Smooth muscle cell (in vitro differentiated cells): Measurements from ENCODE around the gene ADAMTS9. TPM values are rescaled to one million over a fixed set of nuclear protein-coding genes. Genes with fewer than 3 reads are reported as not detected.

Source experiments
- DNase-seq: peaks from one replicate; lab custom pipeline; 2025; ENCODE audit not compliant: unreplicated experiment; lab: John Stamatoyannopoulos, UW
- H2AFZ ChIP-seq: fragments of 200-600 bp; sonication (generic); 2 replicates; pipeline ENCODE4 v1.6.0; 2016; ENCODE audit warnings: antibody characterized with exemption, low read depth, mild to moderate bottlenecking
- H3F3A ChIP-seq: fragments of 200-600 bp; sonication (generic); 2 replicates; pipeline ENCODE4 v1.6.0; 2017; ENCODE audit warnings: antibody characterized with exemption, low read depth
- H3K27ac ChIP-seq: fragments of 200-600 bp; sonication (generic); 2 replicates; pipeline ENCODE4 v1.5.1; 2016; ENCODE audit warnings: low read depth, mild to moderate bottlenecking
- H3K27me3 ChIP-seq: fragments of 200-600 bp; sonication (generic); 2 replicates; pipeline ENCODE4 v1.6.1; 2016; ENCODE audit warnings: low read depth, mild to moderate bottlenecking
- H3K36me3 ChIP-seq: fragments of 200-600 bp; sonication (generic); 2 replicates; pipeline ENCODE4 v1.5.1; 2016; ENCODE audit warnings: low read depth
- H3K4me1 ChIP-seq: fragments of 200-600 bp; sonication (generic); 2 replicates; pipeline ENCODE4 v1.5.1; 2016; ENCODE audit warnings: low read depth
- H3K4me2 ChIP-seq: fragments of 200-600 bp; sonication (generic); 2 replicates; pipeline ENCODE4 v1.6.0; 2016; ENCODE audit warnings: mild to moderate bottlenecking
- H3K4me3 ChIP-seq: fragments of 200-600 bp; sonication (generic); 2 replicates; pipeline ENCODE4 v1.5.1; 2016; ENCODE audit warnings: mild to moderate bottlenecking
- H3K79me2 ChIP-seq: fragments of 200-600 bp; sonication (generic); 2 replicates; pipeline ENCODE4 v1.6.0; 2016; ENCODE audit warnings: low read depth, mild to moderate bottlenecking
- H3K9ac ChIP-seq: fragments of 200-600 bp; sonication (generic); 2 replicates; pipeline ENCODE4 v1.6.0; 2016; ENCODE audit warnings: low read depth
- H3K9me3 ChIP-seq: fragments of 200-600 bp; sonication (generic); replicated peaks from 2 replicates; pipeline ENCODE4 v1.5.1; 2016; ENCODE audit warnings: low read depth
- H4K20me1 ChIP-seq: fragments of 200-600 bp; sonication (generic); 2 replicates; pipeline ENCODE4 v1.6.0; 2016; ENCODE audit warnings: low read depth
- WGBS: methylation state at CpG from one replicate; pipeline ENCODE4 v1.1.7; 2016; ENCODE audit warnings: low lambda C conversion rate; 5-methylcytosine and 5-hydroxymethylcytosine counted together
- polyA plus RNA-seq: library from polyadenylated mRNA; unstranded; fragments of >200 nt; fragmentation: Nextera tagmentation; extraction: Ambion mirVana; gene quantifications from 2 replicates; pipeline ENCODE4 v1.2.1, GENCODE V29; 2016
- total RNA-seq: library from RNA; depleted of rRNA; stranded (reverse); fragments of >200 nt; gene quantifications from 2 replicates; pipeline ENCODE4 v1.2.3, GENCODE V29; 2014
- TF ChIP-seq, protein P1 (sequence below): fragments of 200-600 bp; sonication (generic); IDR thresholded peaks from 2 replicates; pipeline ENCODE4 v1.5.1; 2017; ENCODE audit warnings: borderline replicate concordance, mild to moderate bottlenecking, antibody characterized with exemption; ENCODE audit not compliant: insufficient read depth, poor library complexity, severe bottlenecking

Gene ADAMTS9
- total and polyA plus RNA-seq, 2 experiments from 2014 or later: 18.7 to 66.6 TPM

DNA sequence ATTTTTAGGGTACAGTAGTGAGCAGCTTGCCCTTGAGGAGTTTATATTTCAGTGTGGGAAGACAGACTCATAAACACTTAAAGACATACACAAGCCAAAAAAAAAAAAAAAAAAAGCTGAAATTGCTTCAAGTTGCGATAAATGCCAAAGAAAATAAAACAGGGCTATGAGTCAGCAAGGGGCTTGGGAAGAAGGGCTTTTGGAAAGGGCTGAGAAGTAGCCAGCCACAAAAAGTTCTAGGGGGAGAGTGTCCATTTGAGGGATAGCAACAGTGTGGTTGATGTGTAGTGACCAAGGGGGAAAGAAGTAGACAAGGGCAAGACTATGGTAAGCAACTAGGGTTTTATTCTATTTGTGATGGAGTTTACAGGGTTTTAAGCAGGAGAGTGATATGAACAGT is 185.5 kb downstream of the ADAMTS9 start:
- WGBS: 43% methylated on average over 1 of the region's 1 CpG
- DNase-seq: no peak
- no peaks in the 10 kb centered on the region for H3K36me3 ChIP-seq

DNA sequence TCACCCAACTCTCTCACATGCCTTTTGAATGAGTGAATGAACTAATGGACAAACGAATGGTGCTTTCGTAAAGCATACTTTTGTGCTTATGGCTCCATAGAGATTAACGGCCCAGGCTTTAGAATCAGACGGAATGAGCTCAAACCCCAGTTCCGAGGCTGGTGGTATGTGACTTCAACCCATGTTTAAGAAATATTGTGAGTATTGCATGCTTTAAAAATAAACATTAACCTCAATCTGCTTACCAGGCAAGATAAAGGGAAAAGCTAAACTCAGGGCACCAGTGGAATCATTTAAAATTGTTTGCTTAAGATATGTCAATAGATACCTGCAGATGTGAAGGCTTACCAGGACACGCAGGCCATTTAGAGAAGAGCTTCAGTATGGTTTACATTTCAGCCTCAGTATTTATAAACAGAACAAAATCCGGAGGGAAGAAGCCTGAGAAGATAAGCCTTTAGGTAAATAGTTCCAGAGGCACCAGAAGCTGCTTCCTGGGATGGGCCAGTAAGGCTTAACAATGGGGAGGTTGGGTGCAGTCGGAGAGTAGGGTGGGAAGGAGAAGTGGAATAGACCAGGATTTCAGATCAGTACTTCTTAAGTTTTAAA is 186.4 kb downstream of the ADAMTS9 start:
- no peaks in the 10 kb centered on the region for H3K36me3 ChIP-seq
- H3K27ac ChIP-seq: peak overlapping the region; percentile 75
- TF ChIP-seq, protein P1, sequence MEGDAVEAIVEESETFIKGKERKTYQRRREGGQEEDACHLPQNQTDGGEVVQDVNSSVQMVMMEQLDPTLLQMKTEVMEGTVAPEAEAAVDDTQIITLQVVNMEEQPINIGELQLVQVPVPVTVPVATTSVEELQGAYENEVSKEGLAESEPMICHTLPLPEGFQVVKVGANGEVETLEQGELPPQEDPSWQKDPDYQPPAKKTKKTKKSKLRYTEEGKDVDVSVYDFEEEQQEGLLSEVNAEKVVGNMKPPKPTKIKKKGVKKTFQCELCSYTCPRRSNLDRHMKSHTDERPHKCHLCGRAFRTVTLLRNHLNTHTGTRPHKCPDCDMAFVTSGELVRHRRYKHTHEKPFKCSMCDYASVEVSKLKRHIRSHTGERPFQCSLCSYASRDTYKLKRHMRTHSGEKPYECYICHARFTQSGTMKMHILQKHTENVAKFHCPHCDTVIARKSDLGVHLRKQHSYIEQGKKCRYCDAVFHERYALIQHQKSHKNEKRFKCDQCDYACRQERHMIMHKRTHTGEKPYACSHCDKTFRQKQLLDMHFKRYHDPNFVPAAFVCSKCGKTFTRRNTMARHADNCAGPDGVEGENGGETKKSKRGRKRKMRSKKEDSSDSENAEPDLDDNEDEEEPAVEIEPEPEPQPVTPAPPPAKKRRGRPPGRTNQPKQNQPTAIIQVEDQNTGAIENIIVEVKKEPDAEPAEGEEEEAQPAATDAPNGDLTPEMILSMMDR: no peak
- H3K9me3 ChIP-seq: no peaks in the 10 kb centered on the region
- no peak overlapping the region for H3K9ac ChIP-seq
- peak overlapping the region; percentile 14 for H3K4me2 ChIP-seq
- DNase-seq: no peak
- 24% methylated on average over 8 of the region's 8 CpGs for WGBS
- no peaks in the 10 kb centered on the region for H3K79me2 ChIP-seq
- no peaks in the 10 kb centered on the region for H3K27me3 ChIP-seq
- H3K4me3 ChIP-seq: no peak overlapping the region
- H3K4me1 ChIP-seq: peaks cover 3% of the 10 kb centered on the region
- no peak overlapping the region for H2AFZ ChIP-seq
- no peaks in the 10 kb centered on the region for H4K20me1 ChIP-seq
- H3F3A ChIP-seq: no peaks in the 10 kb centered on the region

More for the DNA sequence above, 185.5 kb downstream of the ADAMTS9 start:
- Histone ChIP-seq H3K4me1 (peaks cover 3% of the 10 kb centered on the region), H3K4me3 (no peak overlapping the region), H3K4me2 (no peak overlapping the region), H4K20me1 (no peaks in the 10 kb centered on the region), H3K9me3 (no peaks in the 10 kb centered on the region), H3F3A (no peaks in the 10 kb centered on the region), H3K27me3 (no peaks in the 10 kb centered on the region), H3K9ac (no peak overlapping the region), H3K27ac (peak overlapping the region; percentile 75), H3K79me2 (no peaks in the 10 kb centered on the region), H2AFZ (no peak overlapping the region)
- TF ChIP-seq, protein P1: no peak

DNA sequence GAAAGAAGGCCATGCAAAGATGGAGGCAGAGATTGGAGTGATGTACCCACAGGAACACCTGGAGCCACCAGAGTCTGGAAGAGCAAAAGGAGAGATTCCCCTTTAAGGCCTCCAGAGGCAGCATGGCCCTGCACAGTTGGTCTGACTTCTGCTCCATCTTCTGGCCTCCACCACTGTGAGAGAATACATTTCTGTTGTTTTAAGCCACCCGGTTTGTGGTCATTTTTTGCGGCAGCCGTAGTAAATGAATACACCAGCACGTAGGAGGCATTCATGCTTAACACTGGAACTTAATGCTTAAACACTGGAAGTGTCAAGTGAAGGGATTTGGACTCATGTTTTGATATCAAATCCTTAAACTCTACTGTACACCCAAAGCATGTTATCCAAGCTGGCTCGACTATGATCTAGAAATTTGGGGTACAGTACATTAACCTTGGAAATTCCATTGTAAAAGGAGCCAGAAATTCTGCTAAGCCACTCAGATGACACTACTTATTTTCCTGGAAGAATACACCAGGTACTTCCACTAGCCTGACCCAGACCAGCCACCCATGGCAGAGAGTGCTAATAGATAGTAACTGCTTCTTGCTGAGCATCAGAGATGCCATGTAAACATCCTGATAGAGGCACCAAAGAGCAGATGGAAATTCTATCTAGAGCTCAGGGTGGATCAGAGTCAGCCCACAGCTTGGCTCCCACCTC is 190.9 kb downstream of the ADAMTS9 start:
- TF ChIP-seq, protein P1: no peak
- no peak overlapping the region for H3K9ac ChIP-seq
- H3K79me2 ChIP-seq: no peaks in the 10 kb centered on the region
- H3K27ac ChIP-seq: no peak overlapping the region
- no peak overlapping the region for H3K4me3 ChIP-seq
- no peaks in the 10 kb centered on the region for H3K27me3 ChIP-seq
- no peaks in the 10 kb centered on the region for H4K20me1 ChIP-seq
- H3K9me3 ChIP-seq: no peaks in the 10 kb centered on the region
- no peaks in the 10 kb centered on the region for H3K36me3 ChIP-seq
- no peaks in the 10 kb centered on the region for H3F3A ChIP-seq
- 82% methylated on average over 5 of the region's 5 CpGs for whole genome bisulfite sequencing
- H3K4me2 ChIP-seq: no peak overlapping the region
- no peak for DNase-seq
- H3K4me1 ChIP-seq: peaks cover 3% of the 10 kb centered on the region
- H2AFZ ChIP-seq: no peak overlapping the region
